HG03558 (cell line): ENCODE results near the gene ACRBP.

Experiments used
- ATAC-seq: cut with Tn5 transposase; IDR thresholded peaks from one replicate; pipeline ENCODE4 v1.9.1; 2021; ENCODE audit warnings: moderate number of reproducible peaks; ENCODE audit not compliant: unreplicated experiment; ENCODE audit errors: extremely low read depth

ACRBP gene

DNA sequence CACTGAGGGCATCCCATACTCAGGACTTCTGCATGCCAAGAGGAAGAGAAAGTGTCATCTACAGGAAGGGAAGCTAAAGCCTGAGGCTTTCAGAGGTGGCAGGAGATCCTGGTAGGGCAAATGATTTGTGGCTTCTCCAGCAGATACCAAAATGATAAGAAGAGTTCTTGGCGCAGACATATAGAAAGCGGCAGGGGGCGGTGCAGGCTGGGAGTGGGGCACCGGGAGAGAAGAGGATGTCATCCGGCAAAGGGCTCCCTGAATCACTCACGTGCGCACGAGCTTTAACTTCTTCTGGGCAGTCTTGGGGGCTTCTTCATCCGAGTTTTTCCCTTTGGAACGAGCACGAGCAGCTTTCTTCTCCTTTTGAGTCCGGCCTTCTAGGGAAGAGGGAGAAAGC lies 5.2 kb upstream of the ACRBP start:
- ATAC-seq, result no peak

DNA sequence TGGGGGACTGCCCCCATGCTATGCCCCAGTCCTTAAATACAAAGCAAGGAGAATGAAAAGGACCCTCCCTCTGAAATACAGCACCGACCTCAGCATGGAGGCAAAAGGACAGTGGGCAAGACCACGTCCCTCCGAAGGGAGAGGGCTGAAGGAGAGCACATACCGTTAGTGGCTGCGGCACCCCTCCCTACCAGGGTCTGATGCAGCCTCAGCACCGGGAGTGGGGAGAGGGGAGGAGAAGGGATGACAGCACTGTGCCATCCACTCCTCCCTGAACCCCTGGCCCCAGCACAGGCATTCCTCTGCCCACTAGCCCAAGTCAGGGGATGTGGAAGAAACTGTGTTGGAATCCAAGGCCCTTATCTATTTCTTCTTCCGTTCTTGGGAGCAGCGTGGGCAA lies 3.6 kb upstream of the ACRBP start:
- ATAC-seq, result no peak

- ATAC-seq, result no peak
Measured at GRCh38 chr12:6646276-6647082, 753 bp downstream of the ACRBP start.

DNA sequence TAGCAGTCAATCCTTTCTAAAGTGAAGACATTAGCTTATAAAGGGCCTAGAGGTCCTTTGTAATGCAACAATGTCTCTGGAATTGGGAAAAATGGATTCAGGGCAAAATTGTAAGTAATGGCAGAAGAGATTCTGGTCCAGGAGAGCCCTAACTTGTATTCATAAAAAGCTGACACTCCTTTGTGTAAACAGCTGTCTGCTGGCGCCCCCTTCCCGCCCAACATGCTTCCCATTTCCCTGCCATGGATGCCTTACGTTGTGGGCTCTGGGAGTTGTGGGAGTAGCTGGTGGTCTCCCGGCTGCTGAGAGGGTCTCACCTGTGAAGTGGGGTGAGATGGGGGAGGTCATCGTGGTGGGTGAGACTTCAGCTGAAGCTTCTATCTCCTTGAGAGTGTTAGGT lies 2.3 kb downstream of the ACRBP start:
- no peak for ATAC-seq

DNA sequence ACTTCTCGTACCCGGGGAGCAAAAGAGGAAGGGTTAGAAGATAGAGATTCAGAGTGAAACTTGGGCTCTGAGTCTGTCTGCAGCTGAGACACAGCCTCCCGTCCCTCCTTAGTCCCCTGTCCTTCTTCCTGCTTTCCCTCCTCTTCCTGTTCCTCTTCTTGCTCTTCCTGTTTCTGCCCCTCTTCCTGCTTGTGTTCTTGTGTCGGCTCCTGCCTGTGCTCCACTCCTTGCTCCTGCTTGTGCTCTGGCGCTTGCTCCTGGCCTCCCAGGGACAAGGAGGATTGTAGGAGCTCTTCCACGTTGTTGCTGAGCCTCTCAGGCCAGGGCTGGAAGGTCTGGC lies 3.0 kb downstream of the ACRBP start:
- no peak for ATAC-seq

- no peak for ATAC-seq
Measured at GRCh38 chr12:6643569-6644256, 3.5 kb downstream of the ACRBP start.

- ATAC-seq, result no peak
Measured at GRCh38 chr12:6641131-6641530, 6.1 kb downstream of the ACRBP start.

- no peak for ATAC-seq
Measured at GRCh38 chr12:6640497-6640896, 6.7 kb downstream of the ACRBP start.

GRCh38 chr12:6639151-6639801 lies 8.0 kb downstream of the ACRBP start:
- ATAC-seq, result no peak

DNA sequence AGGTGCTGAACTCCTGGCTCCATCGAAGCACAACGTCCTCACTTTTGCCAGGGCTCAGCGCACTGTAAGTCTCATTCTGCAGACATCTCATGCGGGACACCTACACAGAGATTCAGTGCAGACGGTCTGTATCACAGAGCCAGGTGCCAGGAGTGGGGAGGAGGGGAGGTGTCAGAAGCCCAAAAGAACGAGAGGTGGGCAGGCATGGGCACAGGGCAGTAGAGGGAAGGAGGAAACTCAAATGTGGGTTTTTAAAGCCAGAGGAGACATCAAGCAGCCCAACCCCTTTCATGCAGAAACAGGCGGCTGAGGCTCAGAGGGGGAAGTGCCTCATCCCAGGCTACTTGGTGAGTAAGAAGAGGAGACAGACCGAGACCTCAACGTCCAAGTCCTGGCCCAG lies 8.9 kb downstream of the ACRBP start:
- no peak for ATAC-seq

DNA sequence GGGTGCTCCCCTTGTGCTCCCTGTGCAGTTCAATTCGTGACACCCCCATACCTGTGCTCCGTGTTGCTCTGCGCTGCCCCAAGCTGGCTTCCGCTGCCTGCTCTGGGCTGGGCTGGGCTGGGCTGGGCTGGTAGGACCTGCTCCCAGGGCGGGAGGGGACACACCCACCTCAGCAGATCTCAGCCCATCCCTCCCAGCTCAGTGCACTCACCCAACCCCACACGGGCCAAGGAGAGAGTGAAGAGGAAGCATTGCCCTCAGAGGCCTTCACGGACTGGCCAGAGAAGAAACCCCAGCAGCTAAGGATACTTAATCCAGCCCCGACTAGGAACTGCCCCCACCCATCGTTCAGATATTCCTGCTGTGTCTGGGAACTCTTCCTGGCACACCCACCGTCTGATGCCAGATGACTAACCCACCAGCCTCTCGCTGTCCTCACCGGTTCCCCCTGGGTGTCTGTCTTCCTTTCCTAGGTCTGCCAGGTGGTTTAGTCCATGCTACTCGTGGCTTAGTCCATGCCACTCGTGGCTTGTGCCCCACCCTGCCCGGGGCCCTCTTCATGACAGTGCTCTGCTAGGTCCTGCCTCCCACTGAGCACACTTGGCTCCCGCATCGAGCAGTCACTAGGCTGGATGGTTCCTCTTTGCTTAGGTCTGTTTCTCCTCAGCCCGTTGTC lies 11.2 kb downstream of the ACRBP start, which contains the start of gene LPAR5:
TSS of gene LPAR5 (minus strand) at position 104 of the 676 bp plus-strand sequence. CDS start 14,711 bp downstream, outside the sequence.
- no peak for ATAC-seq

DNA sequence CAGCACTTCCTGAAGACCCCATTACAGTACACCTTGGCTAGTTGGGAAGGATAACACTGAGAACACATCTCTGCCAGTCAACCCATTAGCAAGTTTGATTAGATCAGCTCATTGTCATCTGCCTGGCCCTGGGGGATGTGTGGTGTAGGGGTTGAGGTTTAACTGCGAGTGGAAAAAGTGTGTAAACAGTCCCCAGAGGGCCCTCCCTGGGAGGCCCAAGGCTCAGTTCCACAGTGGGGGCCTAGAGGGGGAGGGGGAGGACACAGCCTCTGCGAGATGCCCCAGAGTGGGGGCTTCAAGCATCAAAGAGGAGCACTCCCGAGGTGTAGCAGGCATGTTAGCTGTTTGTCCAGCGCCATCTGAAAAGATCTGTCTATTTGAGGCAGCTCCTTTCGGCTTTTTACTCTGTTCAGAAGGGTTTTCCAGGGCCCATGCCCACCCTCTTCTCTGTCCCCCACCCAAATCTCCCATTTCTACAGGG lies 11.8 kb downstream of the ACRBP start:
- ATAC-seq, result no peak

GRCh38 chr12:6632026-6632983 lies 14.9 kb downstream of the ACRBP start:
- ATAC-seq, result no peak

DNA sequence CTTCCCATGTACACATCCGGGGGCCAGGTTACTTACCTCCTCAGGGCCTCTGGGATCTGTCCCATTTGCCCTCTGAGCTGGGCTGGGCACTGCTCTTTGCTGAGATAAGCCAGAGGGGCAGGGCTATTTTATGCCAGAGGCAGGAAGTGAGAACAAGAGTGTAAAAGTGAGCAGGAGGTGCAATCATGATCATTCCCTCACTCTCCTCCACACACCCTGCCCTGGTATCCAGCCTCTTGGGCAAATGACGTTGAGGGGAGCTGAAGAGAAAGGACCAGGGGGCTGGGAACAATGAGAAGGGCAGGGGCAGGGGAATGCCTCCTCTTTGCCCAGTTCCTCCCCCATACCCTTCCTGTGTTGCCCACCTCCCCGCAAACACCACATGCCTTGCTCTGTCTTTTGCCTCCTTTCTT lies 15.7 kb downstream of the ACRBP start:
- no peak for ATAC-seq

DNA sequence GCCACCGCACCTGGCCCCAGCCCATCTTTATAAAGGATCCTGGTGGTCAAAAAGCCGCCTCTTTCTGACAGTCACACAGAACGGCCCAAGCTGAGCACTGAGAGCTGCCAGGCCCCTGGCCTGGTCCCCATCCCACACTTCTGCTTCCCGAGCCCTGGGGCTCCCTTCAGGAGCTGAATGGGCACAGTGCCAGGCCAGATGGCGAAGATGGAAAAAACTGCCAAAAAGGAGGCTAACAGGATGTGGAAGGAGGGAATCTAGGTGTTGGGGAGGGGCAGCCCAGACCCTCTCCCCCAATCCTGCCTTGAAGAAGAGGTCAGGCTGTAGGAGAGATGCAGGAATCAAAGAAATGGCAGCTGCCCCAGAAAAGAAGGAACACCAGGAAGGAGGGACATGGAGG lies 16.5 kb downstream of the ACRBP start:
- no peak for ATAC-seq

DNA sequence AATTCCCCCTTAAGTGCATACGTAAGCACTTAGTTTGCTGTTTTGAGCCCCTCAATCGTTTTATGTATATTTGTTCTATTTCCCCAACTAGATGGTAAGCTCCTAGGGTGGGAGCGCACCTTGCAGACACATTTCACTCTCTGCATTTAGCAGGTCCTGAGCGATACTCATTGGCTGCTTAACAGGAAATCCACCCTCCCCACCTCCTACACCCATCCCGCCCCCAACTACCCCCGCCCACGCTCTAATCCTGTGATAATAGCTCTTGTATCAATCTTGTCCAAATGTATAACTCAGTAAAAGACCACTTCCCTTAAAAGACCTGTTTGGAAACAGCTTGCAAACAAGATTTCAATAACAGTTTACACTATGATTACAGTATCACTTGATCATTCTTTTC lies 19.6 kb downstream of the ACRBP start:
- no peak for ATAC-seq

GRCh38 chr12:6626654-6627283 lies 20.5 kb downstream of the ACRBP start:
- ATAC-seq, result no peak

DNA sequence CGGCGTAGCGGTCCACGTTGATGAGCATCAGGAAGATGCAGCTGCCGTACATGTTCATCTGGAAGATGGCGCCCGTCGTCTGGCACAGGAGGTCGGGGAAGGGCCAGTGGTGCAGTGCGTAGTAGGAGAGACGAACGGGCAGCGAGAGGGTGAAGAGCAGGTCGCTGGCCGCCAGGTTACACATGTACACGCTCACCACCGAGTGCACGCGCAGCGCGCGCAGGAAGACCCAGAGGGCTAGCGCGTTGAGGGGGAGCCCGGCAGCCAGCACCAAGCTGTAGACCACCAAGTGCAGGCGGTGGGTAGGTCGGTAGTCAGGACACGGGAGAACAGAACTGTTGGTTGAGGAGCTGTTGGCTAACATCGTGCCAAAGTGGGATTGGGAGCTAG lies 26.4 kb downstream of the ACRBP start:
- ATAC-seq, result no peak
